Left colon (tissue), 2 donors: ENCODE data around the gene CPNE4. TPM values are rescaled to one million over a fixed set of nuclear protein-coding genes. Genes with fewer than 3 reads are reported as not detected.
"Not testable (repeated sequence)": the region's sequence is repeated elsewhere in the genome, so short reads cannot be mapped to it uniquely, and the experiment has no call there.

Source experiments
- ATAC-seq: fragments of 200-7000 bp; cut with Tn5 transposase; one replicate; pipeline ENCODE4 v1.9.1; 2020; ENCODE audit warnings: mild to moderate bottlenecking, moderate library complexity
- DNase-seq, 2 donors: peaks; one replicate each; pipeline ENCODE4 v3.0.0-alpha.2; 2020
- intact Hi-C, 2 donors: fragments of 100-400 bp; cut with DNase I in 1 of 2; cut with micrococcal nuclease in 1 of 2; formaldehyde crosslinking; loops; one replicate each; pipeline versions ENCODE4 v1.11.2 to v1.14.0; 2022; cut with DNase I, micrococcal nuclease
- total RNA-seq, 2 donors: library from RNA; stranded (reverse); fragmentation: NEBNext Ultra II Directional; extraction: Animal tissue kit (Norgen Biotek cat#: 25700); gene quantifications; one replicate each; pipeline ENCODE4 v1.2.1, GENCODE V29; 2021
- donor health status: DM: no; HTN: no; CAD: no.
- donor health status: DM: yes; HTN: yes; CAD: no.

CPNE4 gene
- total RNA-seq, 2 donors from 2014 or later = 0.46 to 0.53 TPM

GRCh38 chr3:131899021-131899420 lies 135.8 kb downstream of the CPNE4 start:
- ATAC-seq = no peak
- intact Hi-C loops = no loop called here
- DNase-seq = no peak

- intact Hi-C loops = no loop called here
- no peak for DNase-seq
- no peak for ATAC-seq
These were observed 136.5 kb downstream of the CPNE4 start for GRCh38 chr3:131898346-131898745.

- intact Hi-C loops = no loop called here
- ATAC-seq (no peak), DNase-seq (no peak)
These were observed 138.5 kb downstream of the CPNE4 start for GRCh38 chr3:131896285-131896684.

GRCh38 chr3:131895766-131896165 lies 139.0 kb downstream of the CPNE4 start:
- DNase-seq (no peak), ATAC-seq (no peak)
- intact Hi-C loops = no loop called here

- ATAC-seq (no peak), DNase-seq (no peak)
- intact Hi-C loops = no loop called here
These were observed 142.5 kb downstream of the CPNE4 start for GRCh38 chr3:131892331-131892730.

- ATAC-seq, DNase-seq, intact Hi-C loops: not testable (repeated sequence)
These were observed 148.9 kb downstream of the CPNE4 start for GRCh38 chr3:131885871-131886270.

GRCh38 chr3:131883711-131884407 lies 151.0 kb downstream of the CPNE4 start:
- intact Hi-C loops = no loop called here
- ATAC-seq = no peak

GRCh38 chr3:131883086-131883485 lies 151.7 kb downstream of the CPNE4 start:
- ATAC-seq (no peak), DNase-seq (no peak)
- intact Hi-C loops = no loop called here

More at GRCh38 chr3:131883711-131884407, 151.0 kb downstream of the CPNE4 start:
- DNase-seq = no peak

GRCh38 chr3:131881777-131882176 lies 153.0 kb downstream of the CPNE4 start:
- intact Hi-C loops = no loop called here
- no peak for DNase-seq
- ATAC-seq = no peak

GRCh38 chr3:131880948-131881347 lies 153.9 kb downstream of the CPNE4 start:
- intact Hi-C loops = no loop called here
- ATAC-seq (no peak), DNase-seq (no peak)

- intact Hi-C loops = no loop called here
- ATAC-seq = no peak
These were observed 166.6 kb downstream of the CPNE4 start for GRCh38 chr3:131868203-131868602.

GRCh38 chr3:131856171-131856570 lies 178.6 kb downstream of the CPNE4 start:
- intact Hi-C loops = no loop called here
- no peak for ATAC-seq

More at GRCh38 chr3:131868203-131868602, 166.6 kb downstream of the CPNE4 start:
- no peak for DNase-seq

GRCh38 chr3:131850223-131850622 lies 184.6 kb downstream of the CPNE4 start:
- intact Hi-C loops = no loop called here

More at GRCh38 chr3:131856171-131856570, 178.6 kb downstream of the CPNE4 start:
- no peak for DNase-seq

GRCh38 chr3:131849616-131850015 lies 185.2 kb downstream of the CPNE4 start:
- intact Hi-C loops = no loop called here
- ATAC-seq = no peak
- DNase-seq = no peak

More at GRCh38 chr3:131850223-131850622, 184.6 kb downstream of the CPNE4 start:
- DNase-seq (no peak), ATAC-seq (no peak)

- ATAC-seq = no peak
- intact Hi-C loops = no loop called here
- no peak for DNase-seq
These were observed 186.8 kb downstream of the CPNE4 start for GRCh38 chr3:131847966-131848510.

GRCh38 chr3:131846296-131846924 lies 188.4 kb downstream of the CPNE4 start:
- intact Hi-C loops = no loop called here
- DNase-seq (no peak), ATAC-seq (no peak)

GRCh38 chr3:131843174-131843573 lies 191.6 kb downstream of the CPNE4 start:
- ATAC-seq (no peak), DNase-seq (no peak)
- intact Hi-C loops = no loop called here

GRCh38 chr3:131840156-131840797 lies 194.5 kb downstream of the CPNE4 start:
- intact Hi-C loops = no loop called here

GRCh38 chr3:131835906-131836305 lies 198.9 kb downstream of the CPNE4 start:
- ATAC-seq = no peak
- intact Hi-C loops = no loop called here

More at GRCh38 chr3:131840156-131840797, 194.5 kb downstream of the CPNE4 start:
- DNase-seq (no peak), ATAC-seq (no peak)

GRCh38 chr3:131831608-131832007 lies 203.2 kb downstream of the CPNE4 start:
- ATAC-seq = no peak
- DNase-seq = no peak
- intact Hi-C loops = no loop called here

More at GRCh38 chr3:131835906-131836305, 198.9 kb downstream of the CPNE4 start:
- DNase-seq = no peak
